DMS114 treated with DMSO at 0.1 percent for 48 hours (cell line): ENCODE results near the gene HOMER1.
"Not testable (repeated sequence)": the region's sequence is repeated elsewhere in the genome, so short reads cannot be mapped to it uniquely, and the experiment has no call there.

Source experiments
- DNase-seq: peaks from one replicate; lab custom pipeline; 2025; ENCODE audit not compliant: unreplicated experiment; lab: John Stamatoyannopoulos, UW

HOMER1 gene

GRCh38 chr5:79517601-79518000 lies 3.7 kb upstream of the HOMER1 start:
- DNase-seq = no peak

GRCh38 chr5:79516986-79517385 lies 3.1 kb upstream of the HOMER1 start:
- DNase-seq = no peak

- DNase-seq = not testable (repeated sequence)
Measured at GRCh38 chr5:79516331-79516730, 2.4 kb upstream of the HOMER1 start.

- DNase-seq = peak; percentile 81
Measured at GRCh38 chr5:79514391-79515105, 614 bp upstream of the HOMER1 start.

GRCh38 chr5:79513308-79513703 lies 628 bp downstream of the HOMER1 start:
- no peak for DNase-seq

- DNase-seq = no peak
Measured at GRCh38 chr5:79512471-79513307, 1.2 kb downstream of the HOMER1 start.

- no peak for DNase-seq
Measured at GRCh38 chr5:79512049-79512448, 1.9 kb downstream of the HOMER1 start.

- no peak for DNase-seq
Measured at GRCh38 chr5:79510638-79511037, 3.3 kb downstream of the HOMER1 start.

GRCh38 chr5:79509244-79509885 lies 4.6 kb downstream of the HOMER1 start:
- DNase-seq = no peak

GRCh38 chr5:79508794-79509193 lies 5.1 kb downstream of the HOMER1 start:
- no peak for DNase-seq

GRCh38 chr5:79508354-79508753 lies 5.6 kb downstream of the HOMER1 start:
- peak; percentile 15 for DNase-seq

- no peak for DNase-seq
Measured at GRCh38 chr5:79507251-79508205, 6.4 kb downstream of the HOMER1 start.

GRCh38 chr5:79505138-79505537 lies 8.8 kb downstream of the HOMER1 start:
- no peak for DNase-seq

GRCh38 chr5:79503794-79504495 lies 10.0 kb downstream of the HOMER1 start:
- no peak for DNase-seq

- DNase-seq = no peak
Measured at GRCh38 chr5:79499640-79500273, 14.2 kb downstream of the HOMER1 start.

- no peak for DNase-seq
Measured at GRCh38 chr5:79495311-79495710, 18.6 kb downstream of the HOMER1 start.

GRCh38 chr5:79493596-79494345 lies 20.2 kb downstream of the HOMER1 start:
- no peak for DNase-seq

GRCh38 chr5:79491690-79492317 lies 22.1 kb downstream of the HOMER1 start:
- DNase-seq = no peak
